B cell (primary cell): ENCODE data around the gene TOLLIP. TPM values are rescaled to one million over a fixed set of nuclear protein-coding genes. Genes with fewer than 3 reads are reported as not detected.

Experiments
- ATAC-seq: fragments of 200-7000 bp; cut with Tn5 transposase; one replicate; pipeline ENCODE4 v1.10.0; 2021; ENCODE audit warnings: low read depth, mild to moderate bottlenecking, moderate number of reproducible peaks, moderate library complexity
- CTCF ChIA-PET: fragments of 350-600 bp; sonication (Branson Sonifier 250); formaldehyde crosslinking; loops from one replicate; lab custom pipeline; 2021; ENCODE audit warnings: antibody characterized with exemption, inconsistent platforms; lab: Charles Lee
- POLR2A ChIA-PET: fragments of 350-600 bp; sonication (Branson Sonifier 250); formaldehyde crosslinking; loops from one replicate; lab custom pipeline; 2021; ENCODE audit warnings: antibody characterized with exemption; lab: Charles Lee
- DNase-seq: peaks from one replicate; pipeline ENCODE4 v3.0.0; 2013
- H2AFZ ChIP-seq: 2 replicates; pipeline ENCODE4 v1.6.1; 2012; ENCODE audit warnings: mild to moderate bottlenecking, low read depth, low read length; ENCODE audit not compliant: insufficient read depth, poor library complexity, severe bottlenecking
- H3K27ac ChIP-seq, 2 donors: 1 replicate in 1 of 2; 2 replicates in 1 of 2; pipeline ENCODE4 v1.5.1; 2012 to 2013; ENCODE audit warnings: low read length in 2 of 2, mild to moderate bottlenecking in 2 of 2, moderate library complexity in 1 of 2
- H3K27me3 ChIP-seq, 4 experiments: fragments of 200-600 bp in 1 of 4; sonication (generic) in 1 of 4; replicated peaks in 1 of 4; 1 replicate in 2 of 4; 2 replicates in 2 of 4; pipeline versions ENCODE4 v1.6.1 to v1.7.0; 2013 to 2016; ENCODE audit warnings: low read length in 3 of 4, mild to moderate bottlenecking in 2 of 4, mixed read lengths in 1 of 4, moderate library complexity in 1 of 4; ENCODE audit not compliant: insufficient read depth in 4 of 4, control insufficient read depth in 3 of 4; ENCODE audit errors: control extremely low read depth in 1 of 4
- H3K36me3 ChIP-seq, 2 experiments: replicated peaks in 1 of 2; 1 replicate in 1 of 2; 2 replicates in 1 of 2; pipeline versions ENCODE4 v1.6.1 to v1.7.1; 2013; ENCODE audit warnings: low read length in 1 of 2; ENCODE audit not compliant: insufficient read depth in 2 of 2, control insufficient read depth in 1 of 2; ENCODE audit errors: control extremely low read depth in 1 of 2, extremely low read depth in 1 of 2
- H3K4me1 ChIP-seq, 2 donors: fragments of 200-600 bp in 1 of 2; sonication (generic) in 1 of 2; 1 replicate in 1 of 2; 2 replicates in 1 of 2; pipeline versions ENCODE4 v1.5.1 to v1.6.1; 2013 to 2017; ENCODE audit warnings: low read length in 2 of 2; ENCODE audit not compliant: control insufficient read depth in 2 of 2, insufficient read depth in 2 of 2
- H3K4me2 ChIP-seq: replicated peaks from 2 replicates; pipeline ENCODE3; 2012; ENCODE audit warnings: mild to moderate bottlenecking, low read depth, low read length; ENCODE audit not compliant: poor library complexity, severe bottlenecking
- H3K4me3 ChIP-seq, 5 experiments: fragments of 200-600 bp in 1 of 5; sonication (generic) in 1 of 5; 1 replicate in 3 of 5; 2 replicates in 2 of 5; pipeline versions ENCODE4 v1.5.1 to v1.7.0; 2011 to 2016; ENCODE audit warnings: low read length in 4 of 5, mild to moderate bottlenecking in 4 of 5, low read depth in 2 of 5, control low read depth in 1 of 5, moderate library complexity in 1 of 5; ENCODE audit not compliant: insufficient read depth in 1 of 5; ENCODE audit errors: control extremely low read depth in 1 of 5, extremely low read depth in 1 of 5
- H3K79me2 ChIP-seq: fragments of 200-600 bp; sonication (generic); one replicate; pipeline ENCODE4 v1.6.0; 2016; ENCODE audit warnings: low read length; ENCODE audit not compliant: control insufficient read depth, insufficient read depth
- H3K9ac ChIP-seq: fragments of 200-600 bp; sonication (generic); 2 replicates; pipeline ENCODE4 v1.6.1; 2017; ENCODE audit warnings: mild to moderate bottlenecking, low read length, moderate library complexity
- H3K9me3 ChIP-seq, 3 donors: one replicate each; pipeline versions ENCODE4 v1.6.1 to v1.7.1; 2013; ENCODE audit warnings: low read length in 2 of 3; ENCODE audit not compliant: control insufficient read depth in 2 of 3, insufficient read depth in 1 of 3; ENCODE audit errors: control extremely low read depth in 1 of 3
- H4K20me1 ChIP-seq: 2 replicates; pipeline ENCODE4 v1.6.0; 2012; ENCODE audit warnings: mild to moderate bottlenecking, low read length; ENCODE audit not compliant: insufficient read depth, control insufficient read depth, poor library complexity, severe bottlenecking
- H3K27ac Mint-ChIP-seq: one replicate; pipeline ENCODE4 v1.8.0; 2021; ENCODE audit warnings: mixed read lengths
- H3K27me3 Mint-ChIP-seq: one replicate; pipeline ENCODE4 v1.8.0; 2021; ENCODE audit warnings: mixed read lengths
- H3K4me1 Mint-ChIP-seq: one replicate; pipeline ENCODE4 v1.8.0; 2021; ENCODE audit warnings: mixed read lengths
- H3K4me3 Mint-ChIP-seq: one replicate; pipeline ENCODE4 v1.8.0; 2021; ENCODE audit warnings: mixed read lengths
- H3K9me3 Mint-ChIP-seq: one replicate; pipeline ENCODE4 v1.8.0; 2022; ENCODE audit warnings: mixed read lengths; ENCODE audit not compliant: insufficient read depth
- EZH2 ChIP-seq: IDR thresholded peaks from 2 replicates; pipeline ENCODE4 v1.6.1; 2012; ENCODE audit warnings: borderline replicate concordance, low read depth, mild to moderate bottlenecking, moderate library complexity, low read length; ENCODE audit not compliant: insufficient read depth, poor library complexity, severe bottlenecking
- WGBS: methylation state at CpG from one replicate; pipeline ENCODE4 v1.1.5; 2013; ENCODE audit warnings: missing lambda C conversion rate; ENCODE audit not compliant: insufficient coverage; 5-methylcytosine and 5-hydroxymethylcytosine counted together
- intact Hi-C: fragments of 100-400 bp; cut with micrococcal nuclease; formaldehyde crosslinking; loops from one replicate; pipeline ENCODE4 v1.10.0; 2022
- polyA plus RNA-seq: library from polyadenylated mRNA; depleted of rRNA; stranded (reverse); fragments of >200 nt; gene quantifications from 2 replicates; pipeline ENCODE4 v1.2.3, GENCODE V29; 2012
- total RNA-seq, 2 donors: library from RNA; stranded (reverse); fragments of 120-200 nt in 1 of 2; gene quantifications; 1 replicate in 1 of 2; 2 replicates in 1 of 2; pipeline versions ENCODE4 v1.2.3 to v1.2.4, GENCODE V29; 2013 to 2022
- TF ChIP-seq, protein P1 (sequence below): fragments of 200-600 bp; IDR thresholded peaks from one replicate; pipeline ENCODE4 v1.8.0; 2022; ENCODE audit warnings: antibody characterized with exemption, mild to moderate bottlenecking

TOLLIP gene
- total and polyA plus RNA-seq, 2 donors (not counting 1 experiment from before 2014, with no cell fraction given) = 34.7 to 52.5 TPM

GRCh38 chr11:1283091-1283511, 26.3 kb downstream of the TOLLIP start:
- Histone ChIP-seq H2AFZ (no peak overlapping the region), H3K4me2 (no peak overlapping the region), H4K20me1 (peaks cover 16% of the 10 kb centered on the region), H3K9ac (no peak overlapping the region), H3K36me3 (peaks cover 0 to 44% of the 10 kb centered on the region in 2 experiments), H3K9me3 (no peaks in the 10 kb centered on the region), H3K4me3 (no peak overlapping the region), H3K27ac (no peak overlapping the region), H3K27me3 (no peaks in the 10 kb centered on the region), H3K79me2 (peaks cover 2% of the 10 kb centered on the region), H3K4me1 (no peaks in the 10 kb centered on the region)
- Mint-ChIP-seq H3K27me3 (no peaks in the 10 kb centered on the region), H3K9me3 (no peaks in the 10 kb centered on the region), H3K27ac (no peak overlapping the region), H3K4me1 (no peaks in the 10 kb centered on the region), H3K4me3 (no peak overlapping the region)
- TF ChIP-seq, protein P1, sequence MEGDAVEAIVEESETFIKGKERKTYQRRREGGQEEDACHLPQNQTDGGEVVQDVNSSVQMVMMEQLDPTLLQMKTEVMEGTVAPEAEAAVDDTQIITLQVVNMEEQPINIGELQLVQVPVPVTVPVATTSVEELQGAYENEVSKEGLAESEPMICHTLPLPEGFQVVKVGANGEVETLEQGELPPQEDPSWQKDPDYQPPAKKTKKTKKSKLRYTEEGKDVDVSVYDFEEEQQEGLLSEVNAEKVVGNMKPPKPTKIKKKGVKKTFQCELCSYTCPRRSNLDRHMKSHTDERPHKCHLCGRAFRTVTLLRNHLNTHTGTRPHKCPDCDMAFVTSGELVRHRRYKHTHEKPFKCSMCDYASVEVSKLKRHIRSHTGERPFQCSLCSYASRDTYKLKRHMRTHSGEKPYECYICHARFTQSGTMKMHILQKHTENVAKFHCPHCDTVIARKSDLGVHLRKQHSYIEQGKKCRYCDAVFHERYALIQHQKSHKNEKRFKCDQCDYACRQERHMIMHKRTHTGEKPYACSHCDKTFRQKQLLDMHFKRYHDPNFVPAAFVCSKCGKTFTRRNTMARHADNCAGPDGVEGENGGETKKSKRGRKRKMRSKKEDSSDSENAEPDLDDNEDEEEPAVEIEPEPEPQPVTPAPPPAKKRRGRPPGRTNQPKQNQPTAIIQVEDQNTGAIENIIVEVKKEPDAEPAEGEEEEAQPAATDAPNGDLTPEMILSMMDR = no peak
- no peak for TF ChIP-seq EZH2
- intact Hi-C loops = no loop called here
- ChIA-PET POLR2A (no interaction called here), CTCF (no interaction called here)
- ATAC-seq (no peak), DNase-seq (no peak)
- 96% methylated on average over 18 of the region's 18 CpGs for WGBS

DNA sequence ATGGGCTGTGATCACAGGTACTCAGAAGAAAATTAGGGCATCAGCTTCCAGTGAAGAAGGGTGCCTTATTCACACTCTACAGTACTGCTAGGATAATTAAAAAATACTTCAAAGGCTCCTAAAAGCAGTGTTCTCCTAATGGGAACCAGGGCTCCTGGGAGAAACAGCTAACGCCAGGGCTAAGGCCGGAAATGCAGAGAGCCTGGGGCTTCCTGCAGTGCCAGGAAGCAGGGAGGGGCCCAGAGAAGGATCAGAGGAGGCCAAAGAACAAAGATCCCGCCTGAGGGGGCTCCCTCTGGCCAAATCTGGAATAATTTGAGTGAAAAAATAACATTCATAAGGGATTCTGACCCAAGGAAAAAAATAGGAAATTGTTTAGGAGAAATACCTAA, 27.5 kb downstream of the TOLLIP start:
- Histone ChIP-seq H3K4me2 (no peak overlapping the region), H3K27me3 (no peaks in the 10 kb centered on the region), H3K9ac (no peak overlapping the region), H3K4me3 (no peak overlapping the region), H3K27ac (no peak overlapping the region), H3K9me3 (no peaks in the 10 kb centered on the region), H3K36me3 (peaks cover 0 to 43% of the 10 kb centered on the region in 2 experiments), H4K20me1 (peaks cover 17% of the 10 kb centered on the region), H3K4me1 (no peaks in the 10 kb centered on the region), H2AFZ (no peak overlapping the region), H3K79me2 (no peaks in the 10 kb centered on the region)
- ATAC-seq (no peak), DNase-seq (no peak)
- CTCF ChIA-PET = no interaction called here
- Mint-ChIP-seq H3K4me1 (no peaks in the 10 kb centered on the region), H3K27me3 (no peaks in the 10 kb centered on the region), H3K4me3 (no peak overlapping the region), H3K9me3 (no peaks in the 10 kb centered on the region), H3K27ac (no peak overlapping the region)
- 78% methylated on average over 3 of the region's 3 CpGs for WGBS
- POLR2A ChIA-PET = no interaction called here
- intact Hi-C loops = no loop called here
- TF ChIP-seq, protein P1 = no peak
- no peak for TF ChIP-seq EZH2
